ENCODE data around the gene OCRL.

- no peak for TF ChIP-seq POLR2A (IDR thresholded peaks at IDR 0.05)
- no peak for TF ChIP-seq CTCF (IDR thresholded peaks at IDR 0.05)
Observed at GRCh38 chrX:129531132-129531531, 8.9 kb upstream of the OCRL start.

Data from lower leg skin (tissue), 3 donors.